Embryonic facial prominence (tissue), 1 donor: ENCODE data around the gene ADAMTS17.

Source experiments
- DNase-seq: peaks from one replicate; pipeline ENCODE4 v3.0.0-alpha.2; 2016; ENCODE audit errors: extremely low spot score

ADAMTS17 gene

GRCh38 chr15:100134586-100134985, 207.2 kb downstream of the ADAMTS17 start:
- DNase-seq: no peak

DNA sequence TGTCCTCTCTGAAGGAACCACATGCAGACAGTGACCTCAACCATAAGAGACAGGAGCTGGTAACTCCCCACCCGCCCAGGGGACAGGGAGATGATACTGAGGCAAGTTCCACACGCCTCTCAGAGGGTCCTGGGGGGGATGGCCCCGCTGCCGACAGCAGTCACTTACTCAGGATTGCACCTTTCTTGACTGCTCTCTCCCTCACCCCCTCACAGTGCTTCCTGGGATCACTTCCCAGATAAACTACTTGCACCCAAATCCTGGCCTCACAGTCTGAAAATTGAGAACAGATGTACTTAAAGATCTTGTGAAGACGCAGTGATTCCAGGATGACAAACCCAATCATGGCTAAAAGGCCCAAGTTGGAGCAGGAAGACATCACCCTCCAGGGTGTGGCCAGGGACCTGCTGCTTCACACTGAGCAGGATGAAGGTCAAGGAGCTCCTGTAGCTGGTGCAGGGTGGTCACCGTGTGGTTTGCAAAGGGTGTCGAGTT, 207.6 kb downstream of the ADAMTS17 start:
- DNase-seq: no peak

DNA sequence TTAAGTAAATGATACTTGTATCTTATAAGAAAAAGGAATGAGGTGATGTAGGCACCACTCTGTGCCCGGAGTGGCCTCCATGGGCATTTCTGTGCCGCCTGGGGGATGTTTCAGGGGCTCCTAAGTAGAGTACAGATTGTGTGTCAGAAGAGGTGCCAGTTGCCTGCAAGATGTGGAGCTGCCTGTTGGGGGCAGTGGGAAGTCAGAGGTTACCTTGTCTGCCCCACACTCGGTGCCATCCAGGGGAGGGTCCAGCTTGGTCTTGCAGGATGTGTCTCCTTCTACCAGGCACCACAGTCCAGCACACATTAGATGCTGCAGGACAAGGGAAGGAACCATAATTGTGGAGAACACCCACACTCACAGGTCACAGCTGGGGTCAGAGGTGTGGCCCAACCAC, 208.8 kb downstream of the ADAMTS17 start:
- DNase-seq: no peak

DNA sequence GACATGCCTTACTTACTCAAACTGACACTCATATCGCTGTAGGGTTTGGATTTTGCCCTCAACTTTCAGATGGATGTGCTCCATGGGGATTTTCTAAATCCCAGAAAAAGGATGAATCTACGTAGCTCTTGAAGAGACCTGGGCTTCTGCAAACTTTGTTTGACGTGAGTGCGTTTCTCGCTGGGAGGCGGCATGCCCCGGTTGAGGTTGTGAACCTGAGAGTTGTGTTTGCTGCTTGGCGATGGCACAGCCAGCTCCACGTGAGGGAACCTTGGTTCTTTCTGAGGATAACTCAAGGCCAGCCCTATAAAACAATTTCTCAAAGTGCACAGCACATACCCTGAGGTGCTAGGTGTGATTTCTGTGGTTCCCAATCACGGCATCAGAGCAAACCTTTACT, 209.5 kb downstream of the ADAMTS17 start:
- DNase-seq: no peak

GRCh38 chr15:100131321-100132224, 210.2 kb downstream of the ADAMTS17 start:
- DNase-seq: no peak

DNA sequence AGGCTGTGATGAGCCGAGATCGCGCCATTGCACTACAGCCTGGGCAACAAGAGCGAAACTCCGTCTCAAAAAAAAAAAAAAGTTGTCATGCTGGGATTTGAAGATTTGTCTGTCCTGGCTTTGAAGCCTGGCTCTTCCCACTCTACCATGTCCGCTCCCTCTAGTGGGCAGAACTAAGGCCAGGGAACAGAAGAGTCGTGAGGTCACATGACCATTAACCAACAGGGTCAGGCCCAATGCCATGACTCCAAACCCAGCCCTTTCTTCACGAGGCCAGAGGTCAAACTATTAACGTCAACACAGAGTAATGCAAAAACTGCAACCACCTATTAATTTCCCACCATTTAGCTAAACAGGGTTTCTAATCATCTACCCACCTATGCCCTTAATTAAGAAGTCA, 212.1 kb downstream of the ADAMTS17 start:
- DNase-seq: no peak

GRCh38 chr15:100125401-100126191, 216.2 kb downstream of the ADAMTS17 start:
- DNase-seq: no peak

DNA sequence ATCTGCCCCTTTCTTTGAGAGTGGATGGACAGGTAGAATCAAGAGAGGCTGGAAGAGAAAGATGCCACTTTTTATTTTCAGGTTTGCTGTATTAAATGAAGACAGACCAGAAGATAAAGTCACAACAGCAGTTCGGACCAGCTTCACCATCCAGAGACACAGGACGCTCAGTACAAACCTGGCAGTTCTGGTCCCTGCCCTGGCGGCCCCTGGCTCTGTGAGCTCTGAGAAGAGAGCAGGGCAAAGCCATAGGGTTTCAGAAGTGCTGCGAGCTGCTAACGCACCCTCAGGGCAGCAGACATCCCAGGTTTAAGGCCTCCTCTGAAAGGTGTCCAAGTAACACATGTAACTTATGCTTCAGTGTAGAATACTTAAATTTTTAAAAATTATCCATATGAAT, 216.8 kb downstream of the ADAMTS17 start:
- no peak for DNase-seq

DNA sequence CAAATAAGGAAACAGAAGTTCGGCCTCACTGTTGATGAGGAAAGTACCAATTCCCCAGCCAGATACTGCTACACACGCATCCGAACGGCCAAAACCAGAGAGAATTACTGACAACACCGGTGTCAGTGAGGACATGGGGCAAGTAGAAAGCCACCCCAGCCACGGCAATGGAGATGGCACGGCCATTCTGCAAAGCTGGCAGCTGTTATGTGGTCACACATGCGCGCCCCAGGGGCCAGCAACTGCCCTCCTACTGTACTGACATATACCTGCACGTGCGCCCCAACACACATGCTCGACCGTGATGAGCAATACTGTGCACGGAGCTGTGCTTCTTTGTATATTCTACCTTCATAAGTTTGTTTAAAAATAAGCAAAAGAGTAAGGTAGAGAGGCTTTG, 217.4 kb downstream of the ADAMTS17 start:
- DNase-seq: no peak

DNA sequence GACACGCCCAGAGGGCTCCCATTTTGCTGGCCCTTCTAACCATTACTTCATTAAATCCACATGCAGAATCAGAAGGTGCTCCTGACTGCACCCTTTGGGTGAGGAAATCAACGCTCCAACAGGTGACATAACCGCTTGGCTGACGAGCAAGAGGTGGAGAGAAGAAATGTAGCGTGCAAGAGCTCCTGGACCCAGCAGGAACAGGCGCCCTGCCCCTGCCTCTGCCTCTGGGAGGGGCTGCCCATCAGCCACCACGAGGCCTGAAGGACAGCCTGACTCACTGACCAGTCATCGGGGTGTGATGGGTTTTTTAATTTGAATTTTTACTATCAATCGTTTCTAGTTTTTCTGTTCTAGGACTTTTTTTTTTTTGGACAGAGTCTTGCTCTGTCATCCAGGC, 218.2 kb downstream of the ADAMTS17 start:
- no peak for DNase-seq

GRCh38 chr15:100121285-100121684, 220.5 kb downstream of the ADAMTS17 start:
- DNase-seq: no peak

DNA sequence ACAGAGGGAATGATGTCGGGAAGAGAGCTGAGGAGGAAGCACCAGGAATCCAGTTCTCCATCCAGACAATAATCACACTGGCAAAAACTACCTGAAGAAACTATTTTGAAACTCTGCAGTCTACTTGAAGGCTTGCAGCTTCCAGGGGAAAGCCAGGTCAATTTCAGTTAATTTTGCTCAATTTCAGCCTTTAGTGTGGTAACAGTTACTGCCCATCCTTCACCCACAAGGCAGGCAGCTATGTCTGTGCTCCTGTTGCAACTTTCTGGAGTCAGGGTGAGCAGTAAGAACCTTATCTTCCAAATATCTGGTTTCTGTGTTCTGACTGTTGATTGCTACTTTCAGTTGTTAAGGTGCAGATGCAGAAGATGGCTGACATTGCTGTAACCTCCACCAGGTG, 221.7 kb downstream of the ADAMTS17 start:
- no peak for DNase-seq

DNA sequence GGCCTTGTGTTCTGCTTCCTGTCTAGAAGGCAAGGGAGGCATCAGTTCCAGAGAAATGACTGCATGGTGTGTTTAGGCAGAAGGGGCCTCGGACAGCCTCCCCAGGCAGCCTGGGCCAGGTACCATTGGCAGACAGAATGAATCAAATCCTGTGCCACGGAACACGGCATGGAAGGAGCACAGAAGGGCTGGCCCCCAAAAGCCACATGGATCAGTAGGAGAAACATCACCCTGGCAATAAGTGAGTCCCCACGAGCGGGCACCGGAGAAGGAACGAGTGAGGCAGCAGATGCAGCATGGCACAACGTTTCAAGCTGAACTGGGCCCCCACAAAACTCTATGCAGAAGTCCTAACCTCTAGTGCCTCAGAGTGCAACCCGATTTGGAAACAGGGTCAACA, 223.2 kb downstream of the ADAMTS17 start:
- DNase-seq: no peak

DNA sequence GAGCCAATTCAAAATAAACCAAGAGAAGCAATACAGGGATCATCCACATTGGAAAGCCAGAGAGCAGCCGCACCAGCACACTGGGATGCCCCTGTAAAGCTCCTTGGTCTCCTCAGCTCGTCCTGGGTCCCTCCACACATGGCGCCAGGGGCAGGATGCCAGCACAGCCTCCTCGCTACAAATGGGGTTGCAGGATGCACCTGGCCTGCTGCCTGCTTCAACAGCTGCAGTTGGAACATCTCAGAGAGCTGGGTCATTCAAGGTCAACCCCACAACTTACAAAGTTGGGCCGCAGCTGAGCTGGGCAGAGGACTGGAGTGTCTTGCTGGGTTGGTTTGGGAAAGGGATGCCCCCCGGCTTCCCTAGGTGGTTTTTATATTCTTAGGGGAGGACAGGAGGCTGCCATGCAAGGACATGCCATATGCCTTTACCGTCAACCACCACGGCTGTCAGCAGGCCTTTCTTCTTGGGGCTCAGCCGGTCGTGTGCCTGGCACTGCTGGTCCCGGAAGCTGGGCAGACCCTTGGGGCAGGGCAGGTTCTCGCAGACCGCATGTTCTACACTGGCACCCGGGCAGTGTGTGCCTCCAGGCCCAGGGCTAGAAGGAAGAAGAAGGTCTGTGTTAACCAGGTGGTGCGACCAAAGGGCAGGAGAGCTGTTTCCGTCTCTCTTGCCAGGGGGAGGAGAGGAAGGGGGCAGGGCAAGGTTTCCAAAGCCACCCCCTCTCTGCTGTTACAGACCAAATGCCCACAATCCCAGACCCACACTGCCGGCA, 225.2 kb downstream of the ADAMTS17 start:
- no peak for DNase-seq

GRCh38 chr15:100115711-100116090, 226.1 kb downstream of the ADAMTS17 start:
- no peak for DNase-seq

DNA sequence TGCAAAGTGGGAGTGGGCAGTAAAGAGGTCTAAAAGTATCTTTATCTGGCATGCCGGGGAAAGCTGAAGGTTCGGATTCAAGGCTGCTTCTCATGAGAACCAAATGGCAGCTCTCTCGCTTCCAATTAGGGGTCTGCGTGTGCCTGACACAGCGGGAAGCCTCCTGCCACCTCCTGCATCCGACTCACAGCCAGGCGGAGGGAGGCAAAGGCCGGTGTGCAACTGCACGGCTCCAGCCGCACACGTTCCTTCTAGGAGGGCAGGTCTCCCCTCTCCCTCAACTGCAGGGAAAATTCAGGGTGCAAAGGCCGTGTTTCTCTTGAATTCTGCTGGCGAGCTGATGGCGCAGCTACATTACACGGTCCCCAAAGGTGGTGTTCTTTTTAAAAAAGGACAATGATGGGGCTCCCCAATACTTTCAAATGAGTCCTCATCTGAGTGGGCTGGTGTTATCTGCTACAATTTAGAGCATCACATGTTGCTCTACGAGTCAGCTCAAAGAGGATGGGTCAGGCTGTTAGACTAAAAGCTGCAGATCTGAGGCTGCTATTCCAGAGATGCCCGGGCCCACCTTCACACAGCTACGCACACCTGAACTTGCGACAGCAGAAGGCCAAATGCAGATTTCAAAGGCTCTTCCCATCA, 226.6 kb downstream of the ADAMTS17 start:
- no peak for DNase-seq

DNA sequence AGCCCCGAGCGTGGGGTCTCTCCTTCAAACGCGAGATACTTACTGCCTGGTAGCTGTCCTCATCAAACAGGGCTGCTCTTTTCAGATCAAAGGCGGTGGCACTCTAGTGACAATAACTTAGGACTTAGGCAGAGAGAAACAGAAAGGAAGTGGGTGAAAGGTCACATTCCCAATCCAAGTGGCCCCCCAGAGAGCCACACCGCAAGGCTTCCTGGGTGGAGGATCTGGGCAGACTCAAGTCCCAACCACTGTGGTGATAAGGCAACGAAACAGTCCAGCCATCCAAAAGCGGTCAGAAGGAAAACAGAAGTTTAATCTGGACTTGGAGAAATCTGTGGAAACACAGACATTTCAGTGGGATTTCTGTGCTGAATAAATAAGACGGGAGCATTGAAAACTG, 227.2 kb downstream of the ADAMTS17 start:
- DNase-seq: no peak

- DNase-seq: peak; percentile 47
Observed at GRCh38 chr15:100114100-100114499, 227.7 kb downstream of the ADAMTS17 start.

DNA sequence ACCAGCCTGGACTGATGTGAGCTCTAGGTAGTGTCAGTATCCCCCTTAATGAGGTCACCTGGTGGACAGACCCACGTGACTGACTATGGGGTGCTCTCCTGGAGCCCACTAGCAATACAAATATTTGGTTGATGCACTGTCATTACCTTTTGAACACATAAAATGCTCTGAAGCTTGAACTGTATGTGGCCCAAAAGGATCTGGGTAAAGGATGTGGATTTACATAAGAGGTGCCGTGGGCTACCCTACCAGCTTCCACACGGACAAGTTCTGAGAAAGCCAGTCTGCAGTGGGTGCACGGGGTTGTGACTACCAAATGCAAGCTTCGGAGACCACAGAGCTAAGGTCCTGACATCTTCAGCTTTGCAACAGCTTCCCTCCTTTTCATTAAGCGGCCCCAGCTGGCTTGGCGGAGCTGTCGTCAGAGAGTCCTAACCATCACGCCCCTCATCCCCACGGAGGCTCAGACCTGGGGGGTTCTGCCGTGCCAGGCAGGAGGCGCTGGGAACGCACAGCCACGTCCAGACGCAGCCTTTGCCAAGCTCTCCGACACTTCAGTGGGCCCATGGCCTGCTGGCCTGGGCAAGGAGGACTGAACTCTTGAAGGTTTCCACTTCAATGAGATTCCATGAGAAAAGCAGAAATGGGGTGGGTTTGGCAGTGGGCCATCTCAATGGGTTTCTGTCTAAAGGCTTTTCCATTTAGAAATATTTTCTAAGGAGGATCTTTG, 228.3 kb downstream of the ADAMTS17 start:
- DNase-seq: no peak

DNA sequence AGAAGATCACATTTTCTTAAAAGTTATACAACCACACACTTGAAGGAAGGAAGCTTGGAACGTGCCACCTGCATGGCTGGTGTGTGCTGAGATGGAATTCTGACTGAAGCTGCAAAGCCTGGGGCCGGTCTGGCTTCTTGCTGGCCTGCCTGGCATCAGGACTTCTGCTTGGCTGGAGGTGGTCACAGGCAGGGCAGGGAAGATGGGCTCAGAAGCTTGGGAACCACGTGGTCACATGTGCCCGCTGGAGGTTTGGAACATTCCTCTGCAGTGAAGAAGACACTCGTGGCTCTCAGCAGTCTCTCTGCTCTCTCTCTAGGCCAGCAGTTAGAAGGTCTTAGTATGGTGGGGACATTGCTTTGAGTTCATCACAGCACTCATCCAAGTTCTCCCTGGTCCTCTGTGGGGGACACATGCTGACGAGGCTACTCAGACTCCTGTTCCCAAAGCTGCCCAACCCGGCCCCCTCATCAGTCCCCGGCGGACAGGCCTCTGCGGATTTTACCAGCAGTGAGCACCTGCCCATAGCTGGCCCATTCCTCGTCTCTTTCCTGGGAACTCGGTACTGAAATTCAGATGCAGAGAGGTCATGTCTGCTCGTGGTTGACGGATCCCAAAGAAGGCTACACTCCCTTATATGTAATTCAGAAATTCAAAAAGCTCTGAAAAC, 229.0 kb downstream of the ADAMTS17 start:
- DNase-seq: no peak
